PC-3 (cell line): ENCODE measurements around the gene RFXANK. TPM values are rescaled to one million over a fixed set of nuclear protein-coding genes. Genes with fewer than 3 reads are reported as not detected.
A peak's percentile ranks its signal among the peaks of the same experiment; 100 is the strongest.

Experiments
- ATAC-seq: fragments of 200-7000 bp; cut with Tn5 transposase; 2 replicates; pipeline ENCODE4 v1.9.1; 2020; ENCODE audit warnings: mild to moderate bottlenecking, moderate library complexity
- BruUV-seq: library from RNA; stranded (reverse); fragments of 400-500 nt; replicated peaks from 2 replicates; lab custom pipeline; 2021; lab: Mats Ljungman, UMichigan
- CTCF ChIA-PET: fragments of 300-600 bp; sonication (Branson Sonifier 250); formaldehyde crosslinking; loops from one replicate; lab custom pipeline; 2022; ENCODE audit warnings: antibody characterized with exemption; lab: Charles Lee
- POLR2A ChIA-PET: fragments of 300-600 bp; sonication (Branson Sonifier 250); formaldehyde crosslinking; loops from one replicate; lab custom pipeline; 2022; ENCODE audit warnings: antibody characterized with exemption; ENCODE audit not compliant: unreplicated experiment; lab: Charles Lee
- DNase-seq: peaks from one replicate; pipeline ENCODE4 v3.0.0-alpha.2; 2015
- H2AFZ ChIP-seq: fragments of 300-600 bp; sonication (generic); 2 replicates; pipeline ENCODE4 v1.6.0; 2016; ENCODE audit warnings: antibody characterized with exemption, low read length
- H3F3A ChIP-seq: fragments of 300-600 bp; sonication (generic); one replicate; pipeline ENCODE4 v1.6.0; 2017; ENCODE audit warnings: antibody characterized with exemption, low read length, control low read depth, mild to moderate bottlenecking; ENCODE audit not compliant: unreplicated experiment
- H3K27ac ChIP-seq: fragments of 300-600 bp; sonication (generic); 2 replicates; pipeline ENCODE4 v1.5.1; 2016; ENCODE audit warnings: mild to moderate bottlenecking, low read length
- H3K27me3 ChIP-seq: fragments of 300-600 bp; sonication (generic); 2 replicates; pipeline ENCODE4 v1.6.1; 2016; ENCODE audit warnings: low read length, mixed read lengths
- H3K36me3 ChIP-seq: fragments of 300-600 bp; sonication (generic); 2 replicates; pipeline ENCODE4 v1.6.1; 2016; ENCODE audit warnings: low read depth, mixed run types, low read length, mixed read lengths
- H3K4me1 ChIP-seq: fragments of 300-600 bp; sonication (generic); 2 replicates; pipeline ENCODE4 v1.5.1; 2016; ENCODE audit warnings: low read length; ENCODE audit not compliant: insufficient read depth
- H3K4me2 ChIP-seq: fragments of 300-600 bp; sonication (generic); 2 replicates; pipeline ENCODE4 v1.6.0; 2016; ENCODE audit warnings: low read length
- H3K4me3 ChIP-seq: fragments of 300-600 bp; sonication (generic); 2 replicates; pipeline ENCODE4 v1.5.1; 2016; ENCODE audit warnings: mild to moderate bottlenecking, low read length, mixed read lengths
- H3K79me2 ChIP-seq: fragments of 300-600 bp; sonication (generic); 2 replicates; pipeline ENCODE4 v1.6.1; 2017; ENCODE audit warnings: low read length, mixed read lengths
- H3K9ac ChIP-seq: fragments of 300-600 bp; sonication (generic); 2 replicates; pipeline ENCODE4 v1.6.0; 2016; ENCODE audit warnings: mild to moderate bottlenecking, low read length
- H3K9me2 ChIP-seq: fragments of 300-600 bp; sonication (generic); replicated peaks from 2 replicates; pipeline ENCODE4 v1.6.1; 2016; ENCODE audit warnings: mixed run types, low read length, mixed read lengths
- H3K9me3 ChIP-seq: fragments of 300-600 bp; sonication (generic); 2 replicates; pipeline ENCODE4 v1.6.1; 2016; ENCODE audit warnings: low read length, mixed read lengths
- H4K20me1 ChIP-seq: fragments of 300-600 bp; sonication (generic); 2 replicates; pipeline ENCODE4 v1.6.1; 2016; ENCODE audit warnings: low read length, mixed read lengths
- CTCF ChIP-seq: fragments of 300-600 bp; sonication (generic); conservative IDR thresholded peaks from 2 replicates; pipeline ENCODE4 v1.5.1; 2017; ENCODE audit warnings: antibody characterized with exemption, low read depth, mild to moderate bottlenecking, low read length
- EZH2 ChIP-seq: fragments of 300-600 bp; sonication (generic); IDR thresholded peaks from one replicate; pipeline ENCODE4 v1.6.1; 2017; ENCODE audit warnings: antibody characterized with exemption, mild to moderate bottlenecking, low read length; ENCODE audit not compliant: unreplicated experiment
- EZH2phosphoT487 ChIP-seq: fragments of 300-600 bp; sonication (generic); IDR thresholded peaks from 2 replicates; pipeline ENCODE4 v1.6.1; 2018; ENCODE audit warnings: mild to moderate bottlenecking, antibody characterized with exemption, low read length, borderline replicate concordance
- intact Hi-C: fragments of 100-400 bp; cut with micrococcal nuclease; formaldehyde crosslinking; loops from 2 replicates; pipeline ENCODE4 v1.9.0; 2023
- total RNA-seq: library from RNA; depleted of rRNA; stranded (reverse); fragments of >200 nt; gene quantifications from 2 replicates; pipeline ENCODE4 v1.2.3, GENCODE V29; 2014

Gene RFXANK
- total RNA-seq, 1 experiment from 2014 or later, result 88.5 TPM

- ChIA-PET CTCF (interaction anchor here (0.6 kb wide), 1 partner anchor 104 kb away, joined by 3 read pairs; the partner anchor contains the start of gene SLC25A42), POLR2A (no interaction called here)
- no TSS peak for BruUV-seq
- Histone ChIP-seq H3F3A (no peaks in the 10 kb centered on the region), H4K20me1 (no peaks in the 10 kb centered on the region), H3K9me2 (no peaks in the 10 kb centered on the region), H3K9me3 (no peaks in the 10 kb centered on the region), H3K4me2 (no peak overlapping the region), H2AFZ (no peak overlapping the region), H3K4me3 (no peak overlapping the region), H3K27ac (no peak overlapping the region), H3K9ac (no peak overlapping the region), H3K4me1 (no peaks in the 10 kb centered on the region), H3K27me3 (no peaks in the 10 kb centered on the region), H3K79me2 (no peaks in the 10 kb centered on the region), H3K36me3 (no peaks in the 10 kb centered on the region)
- DNase-seq (no peak), ATAC-seq (no peak)
- no peak for TF ChIP-seq EZH2
- no peak for TF ChIP-seq EZH2phosphoT487
- intact Hi-C loops, result no loop called here
These were observed 24.4 kb upstream of the RFXANK start for GRCh38 chr19:19167612-19168011.

- no peak overlapping the region for H3K4me3 ChIP-seq
- H3K9me3 ChIP-seq, result no peaks in the 10 kb centered on the region
- H3K27ac ChIP-seq, result no peak overlapping the region
- H3F3A ChIP-seq, result no peaks in the 10 kb centered on the region
- no peaks in the 10 kb centered on the region for H4K20me1 ChIP-seq
- H3K79me2 ChIP-seq, result no peaks in the 10 kb centered on the region
- peak overlapping the region; percentile 46 for H3K4me2 ChIP-seq
- ChIA-PET CTCF (no interaction called here), POLR2A (no interaction called here)
- no peak for ATAC-seq
- no TSS peak for BruUV-seq
- no peak overlapping the region for H2AFZ ChIP-seq
- no peaks in the 10 kb centered on the region for H3K36me3 ChIP-seq
- intact Hi-C loops, result no loop called here
- no peaks in the 10 kb centered on the region for H3K9me2 ChIP-seq
- no peak for TF ChIP-seq EZH2
- no peak for TF ChIP-seq EZH2phosphoT487
- no peak for TF ChIP-seq CTCF
- DNase-seq, result no peak
- no peak overlapping the region for H3K9ac ChIP-seq
- H3K4me1 ChIP-seq, result no peaks in the 10 kb centered on the region
- H3K27me3 ChIP-seq, result no peaks in the 10 kb centered on the region
These were observed 22.6 kb upstream of the RFXANK start for GRCh38 chr19:19169236-19170052.

- H3K9ac ChIP-seq, result no peak within 1 kb of the TSS
- H3K9me3 ChIP-seq, result no peaks in the 10 kb centered on the region
- ATAC-seq (peak; percentile 85), DNase-seq (peak; percentile 55)
- no peaks in the 10 kb centered on the region for H3K27me3 ChIP-seq
- TF ChIP-seq EZH2 (no peak), EZH2phosphoT487 (no peak), CTCF (no peak)
- H3K36me3 ChIP-seq, result no peaks in the 10 kb centered on the region
- no peaks in the 10 kb centered on the region for H3F3A ChIP-seq
- H3K9me2 ChIP-seq, result no peaks in the 10 kb centered on the region
- no peaks in the 10 kb centered on the region for H3K79me2 ChIP-seq
- no peaks in the 10 kb centered on the region for H3K4me1 ChIP-seq
- intact Hi-C loops, result no loop called here
- ChIA-PET POLR2A (no interaction called here), CTCF (no interaction called here)
- H3K4me3 ChIP-seq, result no peak within 1 kb of the TSS
- no peak within 1 kb of the TSS for H2AFZ ChIP-seq
- no peaks in the 10 kb centered on the region for H4K20me1 ChIP-seq
- H3K27ac ChIP-seq, result no peak within 1 kb of the TSS
- no TSS peak for BruUV-seq
- H3K4me2 ChIP-seq, result peak within 1 kb of the TSS; percentile 46
These were observed 21.8 kb upstream of the RFXANK start, which contains the start of gene MEF2B for GRCh38 chr19:19170053-19170872. Gene MEF2B (minus strand): TSS chr19:19170263. CDS start chr19:19150735, 19,528 bp downstream.
